HFFc6 (cell line): ENCODE results near the gene PCBP1. TPM values are rescaled to one million over a fixed set of nuclear protein-coding genes. Genes with fewer than 3 reads are reported as not detected.
A peak's percentile ranks its signal among the peaks of the same experiment; 100 is the strongest.
"Not testable (repeated sequence)": the region's sequence is repeated elsewhere in the genome, so short reads cannot be mapped to it uniquely, and the experiment has no call there.

Experiments
- DNase-seq: peaks from one replicate; pipeline ENCODE4 v3.0.0-alpha.2; 2018
- H3K27ac Mint-ChIP-seq: 2 replicates; pipeline ENCODE4 v1.8.0; 2020; ENCODE audit warnings: mild to moderate bottlenecking, mixed read lengths
- H3K27me3 Mint-ChIP-seq: 2 replicates; pipeline ENCODE4 v1.8.0; 2021; ENCODE audit warnings: mild to moderate bottlenecking, moderate library complexity, mixed read lengths; ENCODE audit not compliant: insufficient read depth
- H3K36me3 Mint-ChIP-seq: 2 replicates; pipeline ENCODE4 v1.8.0; 2021; ENCODE audit warnings: low read depth, mixed read lengths
- H3K4me1 Mint-ChIP-seq: 2 replicates; pipeline ENCODE4 v1.8.0; 2020; ENCODE audit warnings: low read depth, mixed read lengths
- H3K4me3 Mint-ChIP-seq: 2 replicates; pipeline ENCODE4 v1.8.0; 2020; ENCODE audit warnings: mild to moderate bottlenecking, moderate library complexity, mixed read lengths
- H3K9me3 Mint-ChIP-seq: 2 replicates; pipeline ENCODE4 v1.8.0; 2020; ENCODE audit warnings: mild to moderate bottlenecking, mixed read lengths
- CTCF ChIP-seq: fragments of 200-600 bp; sonication (generic); IDR thresholded peaks from 2 replicates; pipeline ENCODE4 v1.5.0; 2021; ENCODE audit warnings: antibody characterized with exemption, mild to moderate bottlenecking
- total RNA-seq, 6 experiments: library from RNA; stranded (reverse); fragmentation: NEBNext Ultra II Directional; extraction: Animal tissue kit (Norgen Biotek cat#: 25700); gene quantifications; 2 replicates in 1 of 6; 3 replicates in 5 of 6; pipeline ENCODE4 v1.2.3, GENCODE V29; 2021

PCBP1 gene
- total RNA-seq, 6 experiments from 2014 or later, result 293 to 369 (median 361) TPM

- no peaks in the 10 kb centered on the region for H3K36me3 Mint-ChIP-seq
- no peaks in the 10 kb centered on the region for H3K9me3 Mint-ChIP-seq
- peaks cover 9% of the 10 kb centered on the region for H3K27me3 Mint-ChIP-seq
- DNase-seq, result no peak
- TF ChIP-seq CTCF, result no peak
- no peak overlapping the region for H3K27ac Mint-ChIP-seq
- no peak overlapping the region for H3K4me3 Mint-ChIP-seq
- peaks cover 63% of the 10 kb centered on the region for H3K4me1 Mint-ChIP-seq
These were observed 40.7 kb downstream of the PCBP1 start for GRCh38 chr2:70128005-70128404.

- peak overlapping the region; percentile 98 for H3K27ac Mint-ChIP-seq
- not testable (repeated sequence) for H3K9me3 Mint-ChIP-seq, H3K27me3 Mint-ChIP-seq, H3K36me3 Mint-ChIP-seq, DNase-seq
- peaks cover 60% of the 10 kb centered on the region for H3K4me1 Mint-ChIP-seq
- peak overlapping the region; percentile 87 for H3K4me3 Mint-ChIP-seq
These were observed 44.3 kb downstream of the PCBP1 start for GRCh38 chr2:70131344-70132143.

- peak; percentile 57 for DNase-seq
- peak overlapping the region; percentile 87 for H3K4me3 Mint-ChIP-seq
These were observed 45.2 kb downstream of the PCBP1 start for GRCh38 chr2:70132244-70133126.

GRCh38 chr2:70133127-70133452, 45.8 kb downstream of the PCBP1 start:
- Mint-ChIP-seq H3K9me3 (no peaks in the 10 kb centered on the region), H3K36me3 (peaks cover 4% of the 10 kb centered on the region; the same call in 1 of the 2 replicates), H3K4me3 (peak overlapping the region; percentile 87), H3K27me3 (no peaks in the 10 kb centered on the region), H3K27ac (peak overlapping the region; percentile 98), H3K4me1 (peaks cover 64% of the 10 kb centered on the region)
- DNase-seq, result no peak
- TF ChIP-seq CTCF, result no peak

More at GRCh38 chr2:70132244-70133126, 45.2 kb downstream of the PCBP1 start:
- no peak for TF ChIP-seq CTCF
- Mint-ChIP-seq H3K36me3 (peaks cover 1% of the 10 kb centered on the region; the same call in 1 of the 2 replicates), H3K9me3 (no peaks in the 10 kb centered on the region), H3K27me3 (no peaks in the 10 kb centered on the region), H3K4me1 (peaks cover 64% of the 10 kb centered on the region), H3K27ac (peak overlapping the region; percentile 98)

- Mint-ChIP-seq H3K4me3 (peak overlapping the region; percentile 87; the same call in 1 of the 2 replicates), H3K27me3 (no peaks in the 10 kb centered on the region), H3K9me3 (no peaks in the 10 kb centered on the region), H3K4me1 (peaks cover 62% of the 10 kb centered on the region), H3K27ac (peak overlapping the region; percentile 98), H3K36me3 (peaks cover 4% of the 10 kb centered on the region; the same call in 1 of the 2 replicates)
- DNase-seq, result no peak
- TF ChIP-seq CTCF, result no peak
These were observed 46.4 kb downstream of the PCBP1 start for GRCh38 chr2:70133491-70134322.

- Mint-ChIP-seq H3K4me1 (peaks cover 62% of the 10 kb centered on the region), H3K27ac (0 out of 2 replicates have a peak overlapping the region, but pooled peaks have one; percentile 20)
- H3K27me3 Mint-ChIP-seq, H3K4me3 Mint-ChIP-seq, H3K36me3 Mint-ChIP-seq, DNase-seq, H3K9me3 Mint-ChIP-seq: not testable (repeated sequence)
These were observed 47.2 kb downstream of the PCBP1 start for GRCh38 chr2:70134323-70134983.
